A673 (cell line): ENCODE results near the gene BRD9. TPM values are rescaled to one million over a fixed set of nuclear protein-coding genes. Genes with fewer than 3 reads are reported as not detected.

Source experiments
- BruUV-seq: library from RNA; stranded (reverse); fragments of 400-500 nt; replicated peaks from 2 replicates; lab custom pipeline; 2021; lab: Mats Ljungman, UMichigan
- CTCF ChIA-PET: fragments of 300-600 bp; sonication (Branson Sonifier 250); formaldehyde crosslinking; loops from one replicate; lab custom pipeline; 2022; ENCODE audit warnings: antibody characterized with exemption; lab: Charles Lee
- POLR2A ChIA-PET: fragments of 300-600 bp; sonication (Branson Sonifier 250); formaldehyde crosslinking; loops from one replicate; lab custom pipeline; 2022; ENCODE audit warnings: antibody characterized with exemption; ENCODE audit not compliant: low non-redundant PET; lab: Charles Lee
- DNase-seq: peaks from one replicate; pipeline ENCODE4 v3.0.0-alpha.2; 2015; ENCODE audit warnings: low spot score
- H3K27ac ChIP-seq: fragments of 200-600 bp; sonication (generic); 2 replicates; pipeline ENCODE4 v1.5.1; 2016; ENCODE audit warnings: mixed run types, low read depth, mild to moderate bottlenecking, mixed read lengths, antibody characterized with exemption, low read length; ENCODE audit not compliant: poor library complexity, severe bottlenecking
- H3K27me3 ChIP-seq: fragments of 200-600 bp; sonication (generic); replicated peaks from 2 replicates; pipeline ENCODE4 v1.6.1; 2017; ENCODE audit warnings: mixed run types, low read depth, mild to moderate bottlenecking, mixed read lengths, antibody characterized with exemption, low read length; ENCODE audit not compliant: insufficient read depth, poor library complexity
- H3K36me3 ChIP-seq: fragments of 200-600 bp; sonication (generic); 2 replicates; pipeline ENCODE4 v1.6.1; 2016; ENCODE audit warnings: mixed run types, mild to moderate bottlenecking, mixed read lengths, antibody characterized with exemption, low read length; ENCODE audit not compliant: insufficient read depth, poor library complexity, severe bottlenecking
- H3K4me1 ChIP-seq: fragments of 200-600 bp; sonication (generic); 2 replicates; pipeline ENCODE4 v1.6.1; 2017; ENCODE audit warnings: mixed run types, mild to moderate bottlenecking, mixed read lengths, antibody characterized with exemption, low read length; ENCODE audit not compliant: insufficient read depth, poor library complexity, severe bottlenecking
- H3K4me3 ChIP-seq: fragments of 200-600 bp; sonication (generic); 2 replicates; pipeline ENCODE4 v1.5.1; 2016; ENCODE audit warnings: low read depth, mixed run types, mild to moderate bottlenecking, mixed read lengths, low read length; ENCODE audit not compliant: poor library complexity, severe bottlenecking
- H3K9me3 ChIP-seq: fragments of 200-600 bp; sonication (generic); 2 replicates; pipeline ENCODE4 v1.6.1; 2016; ENCODE audit warnings: mixed run types, low read depth, mild to moderate bottlenecking, mixed read lengths, antibody characterized with exemption, low read length; ENCODE audit not compliant: poor library complexity, severe bottlenecking
- EZH2 ChIP-seq: fragments of 200-600 bp; sonication (generic); IDR thresholded peaks from 2 replicates; pipeline ENCODE4 v1.6.1; 2017; ENCODE audit warnings: borderline replicate concordance, low read depth, mild to moderate bottlenecking, mixed read lengths, antibody characterized with exemption, low read length; ENCODE audit not compliant: poor library complexity, severe bottlenecking
- intact Hi-C: fragments of 100-400 bp; cut with micrococcal nuclease; formaldehyde crosslinking; loops from one replicate; pipeline ENCODE4 v1.10.0; 2022; ENCODE audit not compliant: unreplicated experiment
- total RNA-seq: library from RNA; stranded (reverse); gene quantifications from 2 replicates; pipeline ENCODE4 v1.2.3, GENCODE V29; 2021
- TF ChIP-seq, protein P1 (sequence below): fragments of 300-800, 200-600 bp; sonication (generic); conservative IDR thresholded peaks from 2 replicates; pipeline ENCODE4 v1.5.1; 2017; ENCODE audit warnings: low read depth, mild to moderate bottlenecking, antibody characterized with exemption, low read length, moderate library complexity, mixed read lengths

BRD9 gene
- total RNA-seq, 1 experiment from 2014 or later = 73.7 TPM

GRCh38 chr5:859798-860296 lies 32.8 kb downstream of the BRD9 start:
- ChIA-PET CTCF (no interaction called here), POLR2A (no interaction called here)
- TF ChIP-seq EZH2 = no peak
- TF ChIP-seq, protein P1, sequence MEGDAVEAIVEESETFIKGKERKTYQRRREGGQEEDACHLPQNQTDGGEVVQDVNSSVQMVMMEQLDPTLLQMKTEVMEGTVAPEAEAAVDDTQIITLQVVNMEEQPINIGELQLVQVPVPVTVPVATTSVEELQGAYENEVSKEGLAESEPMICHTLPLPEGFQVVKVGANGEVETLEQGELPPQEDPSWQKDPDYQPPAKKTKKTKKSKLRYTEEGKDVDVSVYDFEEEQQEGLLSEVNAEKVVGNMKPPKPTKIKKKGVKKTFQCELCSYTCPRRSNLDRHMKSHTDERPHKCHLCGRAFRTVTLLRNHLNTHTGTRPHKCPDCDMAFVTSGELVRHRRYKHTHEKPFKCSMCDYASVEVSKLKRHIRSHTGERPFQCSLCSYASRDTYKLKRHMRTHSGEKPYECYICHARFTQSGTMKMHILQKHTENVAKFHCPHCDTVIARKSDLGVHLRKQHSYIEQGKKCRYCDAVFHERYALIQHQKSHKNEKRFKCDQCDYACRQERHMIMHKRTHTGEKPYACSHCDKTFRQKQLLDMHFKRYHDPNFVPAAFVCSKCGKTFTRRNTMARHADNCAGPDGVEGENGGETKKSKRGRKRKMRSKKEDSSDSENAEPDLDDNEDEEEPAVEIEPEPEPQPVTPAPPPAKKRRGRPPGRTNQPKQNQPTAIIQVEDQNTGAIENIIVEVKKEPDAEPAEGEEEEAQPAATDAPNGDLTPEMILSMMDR = no peak
- H3K27me3 ChIP-seq = no peaks in the 10 kb centered on the region
- H3K4me3 ChIP-seq = no peak overlapping the region
- no peak for DNase-seq
- peaks cover 18% of the 10 kb centered on the region for H3K36me3 ChIP-seq
- H3K27ac ChIP-seq = no peak overlapping the region
- intact Hi-C loops = no loop called here
- no TSS peak for BruUV-seq
- no peaks in the 10 kb centered on the region for H3K9me3 ChIP-seq
- no peaks in the 10 kb centered on the region for H3K4me1 ChIP-seq

DNA sequence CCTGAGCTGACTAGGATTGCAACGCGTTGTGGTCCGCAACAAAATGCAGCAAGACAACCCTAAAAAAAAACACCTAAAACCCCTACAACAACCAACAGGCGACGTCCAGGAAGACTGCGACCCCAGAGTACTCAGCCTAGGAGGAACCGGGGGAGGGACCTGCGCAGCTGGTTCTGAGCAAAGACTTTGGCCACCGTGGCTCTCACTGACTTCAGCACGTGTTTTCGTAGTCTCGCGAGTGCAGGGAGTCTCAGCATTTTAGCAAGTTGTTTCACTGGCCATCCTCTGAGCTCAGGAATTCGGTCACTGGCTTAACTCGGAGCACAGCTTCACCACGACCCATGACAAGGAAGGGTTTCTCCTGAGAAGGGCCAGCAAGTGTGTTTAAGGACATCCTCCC lies 33.2 kb downstream of the BRD9 start:
- intact Hi-C loops = no loop called here
- Histone ChIP-seq H3K36me3 (peaks cover 17% of the 10 kb centered on the region), H3K4me3 (no peak overlapping the region), H3K9me3 (no peaks in the 10 kb centered on the region), H3K27ac (no peak overlapping the region), H3K27me3 (no peaks in the 10 kb centered on the region), H3K4me1 (no peaks in the 10 kb centered on the region)
- BruUV-seq = no TSS peak
- ChIA-PET POLR2A (no interaction called here), CTCF (no interaction called here)
- DNase-seq = no peak
- no peak for TF ChIP-seq EZH2
- TF ChIP-seq, protein P1 = no peak

- no peak for TF ChIP-seq EZH2
- TF ChIP-seq, protein P1 = no peak
- intact Hi-C loops = no loop called here
- Histone ChIP-seq H3K4me1 (no peaks in the 10 kb centered on the region), H3K36me3 (peaks cover 11% of the 10 kb centered on the region), H3K4me3 (no peak overlapping the region), H3K9me3 (no peaks in the 10 kb centered on the region), H3K27me3 (no peaks in the 10 kb centered on the region), H3K27ac (no peak overlapping the region)
- no TSS peak for BruUV-seq
- ChIA-PET POLR2A (no interaction called here), CTCF (no interaction called here)
- no peak for DNase-seq
These were observed 33.9 kb downstream of the BRD9 start for GRCh38 chr5:858726-859125.
